AG09319 (cell line): ENCODE measurements around the gene NNT.

Source experiments
- DNase-seq: peaks from one replicate; pipeline ENCODE4 v3.0.0-alpha.2; 2010; ENCODE audit warnings: low read depth; ENCODE audit errors: extremely low read depth
- CTCF ChIP-seq: IDR thresholded peaks from 2 replicates; pipeline ENCODE4 v1.5.1; 2011; ENCODE audit warnings: low read depth, mild to moderate bottlenecking, inconsistent platforms, low read length, moderate library complexity

The NNT gene

GRCh38 chr5:43639566-43639965 is 36.6 kb downstream of the NNT start:
- TF ChIP-seq CTCF: no peak
- no peak for DNase-seq

GRCh38 chr5:43642428-43642827 is 39.4 kb downstream of the NNT start:
- TF ChIP-seq CTCF: no peak
- DNase-seq: no peak

GRCh38 chr5:43643327-43643726 is 40.3 kb downstream of the NNT start:
- no peak for TF ChIP-seq CTCF
- DNase-seq: no peak

GRCh38 chr5:43643750-43644149 is 40.8 kb downstream of the NNT start:
- DNase-seq: no peak

GRCh38 chr5:43646992-43647391 is 44.0 kb downstream of the NNT start:
- TF ChIP-seq CTCF: peak; percentile 11; the same call in 1 of the 2 replicates
- no peak for DNase-seq

More at GRCh38 chr5:43643750-43644149, 40.8 kb downstream of the NNT start:
- no peak for TF ChIP-seq CTCF

- no peak for TF ChIP-seq CTCF
- DNase-seq: no peak
Observed at GRCh38 chr5:43647789-43648188, 44.8 kb downstream of the NNT start.

GRCh38 chr5:43648499-43649124 is 45.6 kb downstream of the NNT start:
- no peak for DNase-seq
- TF ChIP-seq CTCF: no peak
